Endometrial microvascular endothelial cells (primary cell): ENCODE data around the gene PRKCH. TPM values are rescaled to one million over a fixed set of nuclear protein-coding genes. Genes with fewer than 3 reads are reported as not detected.

Experiments used
- in situ Hi-C: cut with HindIII; loops from 2 replicates; pipeline ENCODE4 v1.10.0; 2017; ENCODE audit warnings: low sequenced_read_pairs, low pct_unique_long_range_greater_than_20kb; ENCODE audit errors: inconsistent ontology term
- total RNA-seq: library from RNA; depleted of rRNA; stranded (reverse); fragments of >200 nt; gene quantifications from one replicate; pipeline ENCODE4 v1.2.3, GENCODE V29; 2015; ENCODE audit errors: inconsistent ontology term

The PRKCH gene
- total RNA-seq, 1 donor from 2014 or later: 116 TPM

DNA sequence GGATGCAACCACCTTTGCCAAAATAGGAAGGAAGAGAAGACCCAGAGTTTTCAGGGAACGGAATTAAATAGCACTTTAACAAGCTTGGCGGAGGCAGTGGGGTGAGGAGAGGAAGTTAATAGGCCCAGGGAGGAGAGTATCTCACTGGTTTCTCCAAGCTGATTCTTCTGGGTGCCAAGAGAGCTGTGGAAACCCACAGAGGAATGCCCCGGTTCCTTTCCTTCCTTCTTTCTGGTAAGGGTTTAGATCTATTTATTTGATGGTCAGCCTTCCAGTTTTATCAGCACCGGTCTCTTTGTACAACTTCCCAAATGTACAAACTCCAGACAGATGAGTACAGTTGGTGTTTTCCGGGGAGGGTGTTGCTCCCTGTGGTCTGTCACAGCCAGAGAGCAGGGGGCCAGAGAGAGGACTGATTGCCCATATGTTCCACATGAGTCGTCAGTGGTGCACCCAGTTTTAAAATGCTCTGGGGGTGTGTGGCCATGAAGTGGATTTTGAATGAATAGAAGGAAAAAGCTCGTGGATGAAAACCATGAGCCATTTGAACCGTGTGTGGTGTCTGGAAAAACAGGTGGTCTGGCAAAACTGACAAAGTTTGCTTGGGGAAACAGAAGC, 26.6 kb downstream of the PRKCH start:
- in situ Hi-C loops: loop anchor here (10.0 to 25.0 kb wide), 3 partner anchors 53 to 389 kb away; no protein-coding TSS in a partner anchor

DNA sequence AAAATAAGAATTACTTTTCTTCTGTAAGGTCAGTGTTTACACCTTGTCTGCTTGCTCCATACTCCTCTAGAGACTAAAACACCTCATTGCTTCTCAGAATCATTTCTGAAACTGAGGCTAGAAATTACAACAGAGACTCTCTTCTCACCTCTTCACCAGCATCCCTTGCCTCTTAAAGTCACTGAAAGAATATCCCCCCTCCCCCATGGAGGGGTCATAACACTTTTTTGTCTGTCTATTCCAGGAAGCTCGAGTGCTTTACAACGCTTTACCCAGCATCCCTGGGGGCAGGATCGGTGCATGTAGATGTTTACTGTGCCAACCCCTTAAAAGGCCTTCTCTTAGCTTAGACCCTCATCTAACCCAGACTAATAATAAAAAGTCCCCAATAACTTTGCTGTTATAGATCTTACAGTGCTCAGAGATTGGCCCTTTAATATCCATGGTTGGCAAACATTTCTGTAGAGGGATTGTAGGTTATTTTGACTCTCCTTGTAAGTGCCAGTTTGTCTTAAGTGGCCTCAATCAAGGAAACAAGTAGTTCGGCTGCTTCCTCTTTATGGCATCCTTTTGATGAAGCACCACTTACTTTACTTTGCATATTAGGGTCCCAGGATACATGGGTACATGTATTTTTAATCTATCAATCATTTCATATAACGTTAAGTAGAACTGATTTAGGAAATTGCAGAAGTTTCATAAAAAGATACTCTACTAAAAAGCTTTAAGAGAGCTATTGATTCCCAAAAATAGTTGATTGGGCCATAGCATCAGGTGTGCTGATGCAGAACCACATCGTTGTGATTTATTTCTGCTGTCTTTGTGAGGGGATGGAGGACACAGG, 29.3 kb downstream of the PRKCH start:
- in situ Hi-C loops: no loop called here

DNA sequence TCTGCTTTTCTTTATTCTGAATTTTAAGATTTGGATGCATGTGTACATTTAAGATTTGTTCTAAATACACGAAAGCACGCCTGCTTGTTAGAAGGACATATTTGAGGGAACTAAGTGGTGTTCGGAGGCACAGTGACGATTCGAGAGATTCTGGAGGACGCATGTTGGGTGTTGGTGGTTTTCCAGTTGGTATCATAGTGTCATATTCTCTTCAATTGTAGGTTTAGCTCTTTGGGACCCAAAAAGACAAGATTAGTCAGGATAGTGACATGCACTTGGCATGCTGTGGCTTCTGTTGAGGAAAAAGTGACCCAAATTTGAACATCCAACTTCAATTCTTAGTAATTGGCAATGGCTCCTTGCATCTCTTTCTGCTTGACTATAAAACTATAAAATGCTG, 30.1 kb downstream of the PRKCH start:
- in situ Hi-C loops: no loop called here

DNA sequence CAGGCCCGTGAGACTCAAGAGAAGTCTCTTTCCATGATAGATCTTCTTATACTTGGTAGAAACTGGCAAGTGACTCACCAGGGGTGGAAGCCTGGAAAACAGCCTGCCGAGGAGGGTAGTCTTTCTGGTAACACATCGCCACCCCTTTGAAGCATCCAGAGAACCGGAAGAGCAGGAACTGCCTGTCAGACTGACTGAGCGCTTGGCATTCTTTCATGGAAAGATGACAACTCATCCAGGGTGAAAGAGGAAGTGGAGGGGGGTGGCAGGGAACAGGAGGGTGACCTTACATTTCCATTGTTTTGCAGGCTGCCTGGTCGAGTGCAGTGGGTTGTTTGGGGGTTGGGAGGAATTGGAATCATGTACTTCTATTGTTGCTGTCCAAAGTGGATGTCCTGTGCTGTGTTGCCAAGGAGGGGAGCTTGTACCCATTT, 34.5 kb downstream of the PRKCH start:
- in situ Hi-C loops: no loop called here

DNA sequence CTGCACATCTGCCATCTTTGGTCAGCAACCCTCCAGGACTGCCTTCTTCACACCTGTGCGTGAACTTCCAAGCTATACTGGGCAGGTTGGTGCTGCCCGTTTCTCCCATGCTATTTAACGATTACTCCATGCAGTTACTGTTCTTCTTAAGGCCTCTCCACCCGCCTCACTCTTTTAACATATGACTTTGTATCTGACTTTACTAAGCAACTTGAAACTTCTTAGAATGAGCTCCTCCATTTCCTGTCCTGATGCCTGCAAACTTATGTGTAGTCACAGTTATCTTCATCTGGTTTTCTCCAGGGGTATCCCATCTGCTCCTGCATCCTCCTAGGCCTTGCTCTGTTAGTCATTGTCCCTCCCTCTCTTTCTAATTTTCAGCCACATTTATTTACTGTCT, 35.7 kb downstream of the PRKCH start:
- in situ Hi-C loops: no loop called here

DNA sequence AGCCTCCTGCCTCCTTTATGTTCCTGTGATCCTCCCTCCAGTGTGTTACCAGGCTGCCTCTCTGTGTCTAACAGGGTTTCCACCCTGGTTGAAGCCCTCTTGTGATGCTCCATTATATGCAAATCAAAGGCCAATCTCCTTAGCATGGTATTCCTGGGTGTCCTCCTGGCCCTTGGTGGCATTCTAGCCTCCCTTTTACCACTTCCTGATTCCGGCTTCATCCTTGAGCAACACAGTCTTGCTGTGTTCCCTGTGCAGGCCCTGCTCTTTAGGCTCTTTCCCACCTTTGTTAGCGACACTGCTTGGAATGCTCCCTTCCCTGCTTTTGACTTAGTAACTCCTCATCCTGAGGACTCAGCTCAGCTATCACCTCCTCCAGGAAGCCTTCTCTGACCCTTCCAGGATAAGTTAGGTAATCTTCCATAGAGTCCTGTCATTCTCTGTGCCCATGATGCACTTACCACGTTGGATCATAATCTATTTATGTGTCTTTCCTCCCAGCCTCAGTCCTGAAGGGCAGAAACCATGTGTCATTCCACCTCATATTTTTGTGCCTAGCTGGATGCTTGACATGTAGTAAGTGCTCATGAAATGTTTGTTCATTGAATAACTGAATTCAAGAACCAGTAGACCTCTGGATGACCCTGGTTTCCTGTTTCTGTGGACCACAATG, 37.3 kb downstream of the PRKCH start:
- in situ Hi-C loops: no loop called here

DNA sequence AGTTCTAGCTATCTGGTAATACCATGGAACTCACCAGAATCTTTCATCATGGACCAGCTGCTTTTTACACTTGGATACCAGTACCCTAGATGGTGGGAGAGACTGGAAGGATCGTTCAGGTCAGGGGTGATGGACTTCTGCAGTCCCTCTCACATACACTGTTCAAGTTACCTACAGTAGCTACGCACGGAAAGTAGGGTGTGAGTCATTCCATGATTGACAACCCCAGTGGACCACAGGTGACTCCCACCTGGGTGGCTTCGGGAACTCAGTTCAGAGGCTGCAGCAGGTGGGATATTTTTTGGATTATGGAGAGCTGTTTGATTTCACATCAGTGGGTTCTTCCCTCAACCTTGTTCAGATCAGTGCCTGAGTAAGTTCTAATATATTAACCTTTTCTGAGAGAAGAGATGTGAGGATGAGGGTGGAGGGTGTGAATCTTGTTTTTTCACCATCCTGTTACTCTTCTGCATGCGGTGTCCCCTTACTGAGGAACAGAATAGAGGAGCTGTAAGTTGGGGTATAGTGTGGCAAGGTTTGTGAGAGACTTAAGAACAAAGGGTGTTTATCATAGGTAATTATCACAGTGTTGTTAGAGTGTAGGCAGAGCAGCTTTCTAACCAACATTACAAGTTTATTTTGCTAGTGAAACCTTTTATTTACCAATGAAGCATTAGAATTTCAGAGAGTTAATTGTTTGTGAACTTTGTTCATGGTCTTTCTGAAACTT, 39.6 kb downstream of the PRKCH start:
- in situ Hi-C loops: no loop called here

DNA sequence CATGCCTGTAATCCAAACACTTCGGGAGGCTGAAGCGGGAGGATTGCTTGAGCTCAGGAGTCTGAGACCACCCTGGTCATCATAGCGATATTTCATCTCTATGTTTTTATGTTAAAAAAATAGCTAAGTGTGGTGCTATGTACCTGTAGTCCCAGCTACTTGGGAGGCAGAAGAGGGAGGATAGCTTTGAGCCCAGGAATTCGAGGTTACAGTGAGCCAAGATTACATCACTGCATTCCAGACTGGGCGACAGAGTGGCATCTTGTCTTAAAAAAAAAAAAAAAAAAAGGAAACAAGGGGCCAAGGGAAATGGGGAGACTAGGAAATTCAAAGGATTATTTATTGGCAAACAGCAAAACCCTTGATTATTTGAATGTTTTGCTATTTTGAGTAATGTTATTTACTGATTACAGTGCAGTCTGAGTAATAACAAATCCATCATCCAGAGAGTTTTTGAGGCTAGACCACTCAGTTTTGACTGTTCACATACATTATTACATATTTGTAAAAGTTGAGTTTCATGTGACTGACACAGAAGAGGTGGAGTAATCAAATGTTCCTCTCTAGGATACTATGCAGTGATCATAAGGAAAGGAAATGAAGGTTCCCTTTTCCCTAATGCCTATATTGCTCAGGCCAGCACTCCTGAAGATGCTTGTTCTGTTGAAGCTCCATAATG, 40.8 kb downstream of the PRKCH start:
- in situ Hi-C loops: no loop called here

DNA sequence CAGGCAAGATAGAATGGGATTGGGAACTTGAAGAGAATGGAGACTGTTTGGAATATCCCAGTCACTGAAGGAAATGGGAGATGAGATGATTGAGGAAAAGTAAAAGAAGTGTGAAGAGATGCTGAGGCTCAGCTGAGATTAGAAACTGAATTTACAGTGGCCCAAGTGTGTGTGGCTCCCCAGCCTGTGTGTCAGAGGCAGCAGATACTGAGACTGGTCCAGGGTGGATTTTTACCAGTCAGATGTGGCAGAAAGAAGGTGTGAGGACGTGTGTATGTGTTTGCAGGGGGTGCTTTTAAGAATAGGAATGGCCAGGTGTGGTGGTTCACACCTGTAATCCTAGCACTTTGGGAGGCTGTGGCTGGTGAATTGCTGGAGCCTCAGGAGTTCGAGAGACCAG, 42.9 kb downstream of the PRKCH start:
- in situ Hi-C loops: no loop called here

DNA sequence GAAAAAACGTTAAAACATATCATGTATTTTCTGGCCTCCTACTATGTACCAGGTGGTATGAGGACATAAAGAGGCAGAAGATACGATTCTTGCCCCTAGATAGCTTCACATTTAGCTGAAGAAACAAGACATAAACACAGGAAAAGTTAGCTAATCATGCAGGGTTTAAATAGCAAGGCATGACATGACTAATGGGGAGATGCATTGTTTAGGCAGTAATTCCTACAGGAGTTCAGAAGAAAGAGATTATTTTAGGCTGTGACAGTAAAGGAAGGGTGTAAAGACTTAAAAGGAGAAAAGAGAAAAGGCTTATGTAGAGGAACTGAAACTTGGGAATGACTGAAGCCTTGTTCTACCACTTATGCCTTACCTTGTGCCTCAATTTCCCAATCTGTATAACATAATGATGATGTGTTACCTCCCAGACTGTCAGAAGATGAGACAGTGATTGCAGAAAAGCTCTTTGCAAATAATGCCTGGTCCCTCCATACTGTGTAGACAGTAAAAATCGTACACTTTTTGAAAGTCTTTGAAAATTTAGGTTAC, 44.4 kb downstream of the PRKCH start:
- in situ Hi-C loops: no loop called here

DNA sequence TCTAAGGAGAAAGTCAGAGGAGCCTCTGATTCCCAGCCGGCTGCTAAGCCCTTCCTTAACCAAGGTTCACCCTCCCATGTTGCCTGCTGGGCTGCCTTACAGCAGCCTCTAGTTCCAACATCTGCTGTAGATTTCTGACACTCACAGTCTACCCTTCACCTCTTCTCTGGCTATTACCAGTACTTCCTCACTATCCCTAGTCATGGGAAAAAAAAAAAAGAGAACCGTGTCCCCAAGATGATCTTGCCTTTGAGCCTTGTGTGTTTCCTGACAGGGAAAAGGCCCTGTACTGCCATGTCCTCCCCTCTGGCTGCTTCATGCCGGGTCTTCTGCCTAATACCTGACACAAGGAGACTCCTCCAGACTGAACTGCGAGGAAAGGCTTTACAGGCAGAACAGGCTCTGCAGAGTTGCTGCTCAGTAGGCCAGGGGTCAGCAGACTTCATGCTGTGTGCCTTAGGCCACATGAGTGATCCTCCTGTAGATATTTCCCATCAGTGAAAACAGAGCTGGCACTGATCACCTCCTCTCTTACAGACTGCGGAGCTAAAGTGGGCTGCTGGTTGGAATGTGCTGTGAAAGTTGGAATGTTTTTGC, 46.8 kb downstream of the PRKCH start:
- in situ Hi-C loops: no loop called here

DNA sequence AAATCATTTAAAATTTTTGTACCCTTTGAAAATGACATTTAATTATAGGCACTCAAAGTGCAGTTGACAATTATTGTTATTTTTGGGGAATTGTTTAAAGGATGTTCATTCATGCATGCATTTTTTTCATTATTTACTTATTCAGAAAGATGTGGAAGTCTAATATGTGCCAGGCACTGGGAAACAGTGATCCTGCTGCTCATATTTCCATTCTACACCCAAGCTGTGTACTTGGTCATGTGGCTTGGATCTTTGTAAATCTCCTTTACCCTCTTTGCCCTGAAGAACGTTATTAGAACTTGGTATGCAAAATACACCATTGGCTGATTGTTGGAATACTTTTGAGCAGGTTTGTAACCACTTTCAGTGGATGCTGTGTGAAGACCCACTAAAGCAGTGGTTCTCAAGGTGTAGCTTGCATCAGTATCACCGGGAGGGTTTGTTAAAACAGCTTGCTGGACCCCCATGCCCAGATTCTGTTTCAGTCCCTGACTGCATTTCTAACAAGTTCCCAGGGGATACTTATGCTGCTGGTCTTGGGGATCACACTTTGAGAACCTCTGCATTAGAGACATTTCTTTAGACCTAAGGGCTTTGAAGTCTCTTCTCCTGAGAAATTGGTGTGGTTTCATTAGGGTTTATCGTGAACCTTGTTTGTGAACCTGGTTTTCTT, 47.5 kb downstream of the PRKCH start:
- in situ Hi-C loops: no loop called here

DNA sequence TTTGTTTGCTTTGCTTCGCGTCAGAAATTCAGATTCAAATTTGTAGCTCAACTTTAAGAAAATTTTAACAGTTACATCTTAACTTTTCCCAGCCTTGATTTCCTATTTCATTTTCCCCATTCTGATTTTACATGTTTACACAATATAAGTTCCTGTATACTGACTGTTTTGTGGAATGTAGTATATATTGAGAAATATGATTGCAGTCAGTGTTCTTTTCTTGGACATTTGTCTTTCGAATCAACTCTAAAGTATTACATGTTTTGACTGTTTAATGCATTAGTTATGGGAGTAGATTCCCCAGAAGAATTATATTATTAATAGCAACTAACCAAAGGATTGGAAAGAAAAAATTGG, 48.1 kb downstream of the PRKCH start:
- in situ Hi-C loops: no loop called here

DNA sequence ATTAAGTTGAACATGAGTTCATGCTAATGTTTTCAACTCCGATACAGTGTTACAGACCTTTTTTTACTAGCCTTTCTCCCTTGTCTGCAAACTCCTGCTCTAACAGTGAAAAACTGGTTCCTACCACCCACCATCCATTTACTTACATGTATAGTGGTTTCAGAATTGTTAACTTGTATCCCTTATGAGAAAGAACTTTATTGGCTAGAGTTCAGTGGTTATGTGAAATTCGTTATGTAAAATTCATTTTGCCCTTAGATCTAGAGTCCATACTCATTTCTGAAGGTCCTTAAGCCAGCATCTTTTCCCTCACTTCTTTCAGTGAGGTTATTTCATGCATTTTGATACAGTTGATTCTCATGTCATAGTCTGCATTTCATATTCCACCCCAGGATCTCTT, 51.0 kb downstream of the PRKCH start:
- in situ Hi-C loops: no loop called here

DNA sequence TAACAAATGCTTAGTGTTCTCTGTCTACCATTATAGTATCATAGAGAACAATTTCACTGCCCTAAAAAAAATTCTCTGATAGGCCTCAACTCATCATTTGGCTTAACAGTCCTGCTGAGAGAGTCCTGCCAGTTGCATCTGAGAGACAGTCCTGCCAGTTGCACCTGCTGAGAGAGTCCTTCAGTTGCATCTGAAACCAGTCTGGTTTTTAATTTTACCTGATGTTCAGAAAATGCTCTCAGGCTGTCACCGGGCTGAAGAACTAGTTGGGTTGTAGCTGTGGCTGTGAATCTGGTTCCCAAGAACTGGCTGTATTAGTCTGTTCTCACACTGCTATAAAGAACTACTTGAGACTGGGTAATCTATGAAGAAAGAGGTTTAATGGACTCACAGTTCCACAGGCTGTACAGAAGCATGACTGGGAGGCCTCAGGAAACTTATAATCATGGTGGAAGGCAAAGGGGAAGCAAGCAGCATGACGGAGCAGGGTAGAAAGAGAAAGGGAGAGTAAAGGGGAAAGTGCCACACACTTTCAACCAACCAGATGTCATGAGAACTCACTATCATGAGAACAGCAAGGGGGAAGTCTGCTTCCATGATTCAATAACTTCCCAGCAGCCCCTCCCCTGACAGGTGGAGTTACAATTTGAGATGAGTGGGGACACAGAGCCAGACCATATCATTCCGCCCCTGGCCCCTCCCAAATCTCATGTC, 51.6 kb downstream of the PRKCH start:
- in situ Hi-C loops: no loop called here

DNA sequence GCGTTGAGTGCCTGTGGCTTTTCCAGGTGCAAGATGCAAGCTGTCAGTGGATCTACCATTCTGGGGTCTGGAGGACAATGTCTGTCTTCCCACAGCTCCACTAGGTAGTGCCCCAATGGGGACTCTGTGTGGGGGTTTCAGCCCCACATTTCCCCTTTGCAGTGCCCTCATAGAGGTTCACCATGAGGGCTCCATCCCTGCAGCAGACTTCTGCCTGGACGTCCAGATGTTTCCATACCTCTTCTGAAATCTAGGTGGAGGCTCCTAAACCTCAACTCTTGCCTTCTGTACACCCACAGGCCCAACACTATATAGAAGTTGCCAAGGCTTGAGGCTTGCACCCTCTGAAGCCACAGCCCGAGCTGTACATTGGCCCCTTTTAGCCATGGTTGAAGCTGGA, 52.9 kb downstream of the PRKCH start:
- in situ Hi-C loops: no loop called here

DNA sequence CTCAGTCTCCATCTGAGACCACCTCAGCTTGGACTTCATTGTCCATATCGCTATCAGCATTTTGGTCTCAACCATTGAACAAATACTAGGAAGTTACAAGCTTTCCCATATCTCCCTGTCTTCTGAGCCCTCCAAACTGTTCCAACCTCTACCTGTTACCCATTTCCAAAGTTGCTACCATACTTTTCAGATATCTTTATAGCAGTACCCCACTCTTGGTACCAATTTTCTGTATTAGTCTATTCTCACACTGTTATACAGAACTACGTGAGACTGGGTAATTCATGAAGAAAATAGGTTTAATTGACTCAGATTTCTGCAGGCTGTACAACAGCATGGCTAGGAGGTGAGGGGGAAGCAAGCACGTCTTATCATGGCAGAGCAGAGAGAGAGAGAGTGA, 53.8 kb downstream of the PRKCH start:
- in situ Hi-C loops: no loop called here
